ENCODE measurements around the gene ABHD17C. TPM values are rescaled to one million over a fixed set of nuclear protein-coding genes. Genes with fewer than 3 reads are reported as not detected.
A peak's percentile ranks its signal among the peaks of the same experiment; 100 is the strongest.

The ABHD17C gene
- total RNA-seq, 2 donors from 2014 or later = 92.1 to 152 TPM

DNA sequence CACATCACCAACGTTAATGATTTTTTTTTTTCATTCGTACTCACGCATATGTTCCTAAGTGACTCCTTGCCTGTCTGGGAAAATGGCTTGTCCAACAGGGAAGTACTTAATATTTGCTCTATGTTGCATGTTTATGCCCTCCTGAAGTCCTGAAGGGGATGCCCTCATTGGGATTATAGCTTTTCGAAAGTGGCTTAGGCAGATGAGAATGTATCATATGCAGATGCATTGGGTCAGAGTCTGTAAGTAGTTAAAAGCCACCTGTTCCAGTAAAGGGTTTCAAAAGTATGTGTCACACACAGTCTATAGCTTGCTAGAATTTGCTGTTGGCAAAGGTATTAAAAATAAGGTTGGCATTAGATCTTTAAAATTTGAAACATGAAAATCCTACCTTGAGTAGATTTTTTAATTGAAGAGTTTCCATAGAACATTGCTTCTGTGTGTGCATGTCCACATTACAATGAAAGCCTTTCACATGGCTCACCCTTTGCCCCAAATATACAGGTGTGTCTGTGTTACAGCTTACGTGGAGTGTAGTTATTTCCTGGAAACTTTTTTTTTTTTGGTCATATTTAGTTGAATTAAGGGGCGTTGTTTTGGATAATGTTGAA, 2.1 kb downstream of the ABHD17C start:
- Histone ChIP-seq H3K4me3 (peak overlapping the region; percentile 70), H3K4me1 (peaks cover 4% of the 10 kb centered on the region), H3K9me3 (no peaks in the 10 kb centered on the region), H3K27ac (peak overlapping the region; percentile 91), H3K9ac (ENCODE audit: low read depth in 2 of 2, low read length in 2 of 2) (peak overlapping the region; percentile 87 to 98), H3K36me3 (no peaks in the 10 kb centered on the region), H3K27me3 (no peaks in the 10 kb centered on the region)
- intact Hi-C loops (cut with DNase I) = no loop called here
- TF ChIP-seq, protein P1, sequence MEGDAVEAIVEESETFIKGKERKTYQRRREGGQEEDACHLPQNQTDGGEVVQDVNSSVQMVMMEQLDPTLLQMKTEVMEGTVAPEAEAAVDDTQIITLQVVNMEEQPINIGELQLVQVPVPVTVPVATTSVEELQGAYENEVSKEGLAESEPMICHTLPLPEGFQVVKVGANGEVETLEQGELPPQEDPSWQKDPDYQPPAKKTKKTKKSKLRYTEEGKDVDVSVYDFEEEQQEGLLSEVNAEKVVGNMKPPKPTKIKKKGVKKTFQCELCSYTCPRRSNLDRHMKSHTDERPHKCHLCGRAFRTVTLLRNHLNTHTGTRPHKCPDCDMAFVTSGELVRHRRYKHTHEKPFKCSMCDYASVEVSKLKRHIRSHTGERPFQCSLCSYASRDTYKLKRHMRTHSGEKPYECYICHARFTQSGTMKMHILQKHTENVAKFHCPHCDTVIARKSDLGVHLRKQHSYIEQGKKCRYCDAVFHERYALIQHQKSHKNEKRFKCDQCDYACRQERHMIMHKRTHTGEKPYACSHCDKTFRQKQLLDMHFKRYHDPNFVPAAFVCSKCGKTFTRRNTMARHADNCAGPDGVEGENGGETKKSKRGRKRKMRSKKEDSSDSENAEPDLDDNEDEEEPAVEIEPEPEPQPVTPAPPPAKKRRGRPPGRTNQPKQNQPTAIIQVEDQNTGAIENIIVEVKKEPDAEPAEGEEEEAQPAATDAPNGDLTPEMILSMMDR (IDR thresholded peaks at IDR 0.05) = no peak
- DNase-seq = peak; percentile 72

DNA sequence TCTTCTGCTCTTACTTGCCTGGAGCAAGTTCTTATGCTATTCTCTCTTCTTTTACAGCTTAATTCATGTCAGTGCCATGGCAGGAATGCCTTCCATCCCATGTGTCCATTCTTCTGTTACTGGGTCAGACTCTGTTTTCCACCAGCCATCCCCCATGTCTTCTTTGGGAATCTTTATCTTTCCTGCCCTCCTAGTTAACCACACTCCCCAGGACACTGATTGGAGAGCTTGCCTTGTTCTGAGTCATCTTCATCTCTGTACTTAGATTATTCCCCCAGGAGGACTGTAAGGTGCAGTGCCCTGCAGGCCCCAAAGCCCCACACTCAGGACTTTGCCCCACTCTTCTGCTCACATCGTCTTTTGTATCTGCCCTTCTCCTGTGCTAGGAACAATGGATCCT, 3.6 kb downstream of the ABHD17C start:
- H3K4me1 ChIP-seq = peaks cover 5% of the 10 kb centered on the region
- no peak overlapping the region for H3K4me3 ChIP-seq
- peak overlapping the region in 1 of 2 donors; percentile 13 for H3K9ac ChIP-seq (ENCODE audit: low read depth in 2 of 2, low read length in 2 of 2)
- TF ChIP-seq, protein P1 (IDR thresholded peaks at IDR 0.05) = no peak
- H3K27me3 ChIP-seq = no peaks in the 10 kb centered on the region
- no peaks in the 10 kb centered on the region for H3K36me3 ChIP-seq
- H3K27ac ChIP-seq = peak overlapping the region; percentile 91
- H3K9me3 ChIP-seq = no peaks in the 10 kb centered on the region
- no peak for DNase-seq
- intact Hi-C loops (cut with DNase I) = no loop called here

DNA sequence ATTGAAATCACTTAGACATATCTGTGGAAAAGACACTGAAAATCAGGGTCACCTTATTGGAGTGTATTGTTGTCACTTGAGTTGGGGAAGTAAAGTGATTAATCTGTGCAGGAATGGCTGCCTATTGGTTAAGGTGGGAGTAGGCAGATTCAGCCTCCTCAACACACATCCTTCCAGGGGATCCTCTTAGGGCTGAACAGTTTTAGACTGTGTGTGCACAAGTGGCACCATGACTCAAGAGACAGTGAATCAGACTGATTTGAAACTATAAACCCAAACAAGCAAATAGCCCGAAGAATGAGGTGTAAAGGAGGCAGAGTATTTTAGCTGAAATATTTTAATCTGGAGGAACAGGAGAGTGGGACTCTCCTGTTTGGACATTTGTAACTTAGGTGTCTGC, 4.9 kb downstream of the ABHD17C start:
- H3K27me3 ChIP-seq = no peaks in the 10 kb centered on the region
- no peaks in the 10 kb centered on the region for H3K9me3 ChIP-seq
- no peak overlapping the region for H3K4me3 ChIP-seq
- TF ChIP-seq, protein P1 (IDR thresholded peaks at IDR 0.05) = no peak
- intact Hi-C loops (cut with DNase I) = no loop called here
- no peak for DNase-seq
- H3K36me3 ChIP-seq = no peaks in the 10 kb centered on the region
- H3K4me1 ChIP-seq = peaks cover 5% of the 10 kb centered on the region
- H3K27ac ChIP-seq = no peak overlapping the region
- no peak overlapping the region for H3K9ac ChIP-seq (ENCODE audit: low read depth in 2 of 2, low read length in 2 of 2)

DNA sequence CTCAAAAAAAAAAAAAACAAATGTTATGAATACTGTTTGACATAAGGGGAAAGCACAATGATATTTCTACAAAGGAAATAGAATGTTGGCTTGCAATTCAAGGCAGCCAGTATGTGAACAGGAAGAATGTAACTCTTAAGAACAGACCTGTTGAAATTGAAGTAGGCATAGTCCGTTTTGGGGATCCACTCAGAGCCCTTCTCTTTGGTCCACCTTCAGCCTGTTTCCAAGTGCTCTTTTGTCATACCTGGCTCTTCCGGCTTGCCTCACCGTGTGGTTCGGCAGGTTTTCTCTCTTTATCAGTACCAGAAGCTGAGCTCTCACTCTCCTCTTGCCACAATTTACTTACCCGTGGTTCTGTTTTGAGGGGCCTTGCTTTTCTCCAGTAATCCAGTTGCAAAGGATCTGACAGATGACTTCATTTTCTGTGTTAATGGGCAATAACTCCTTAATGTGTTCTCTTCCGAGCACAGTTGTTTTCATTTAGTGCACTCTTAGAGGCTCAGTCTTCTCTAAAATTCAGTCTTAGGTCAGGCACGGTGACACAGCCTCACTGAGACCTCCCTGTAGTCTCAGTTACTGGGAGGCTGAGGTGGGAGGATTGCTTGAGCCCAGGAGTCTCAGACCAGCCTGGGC, 6.7 kb downstream of the ABHD17C start:
- Histone ChIP-seq H3K27ac (peak overlapping the region; percentile 4), H3K27me3 (no peaks in the 10 kb centered on the region), H3K4me3 (no peak overlapping the region), H3K36me3 (no peaks in the 10 kb centered on the region), H3K9me3 (no peaks in the 10 kb centered on the region), H3K9ac (ENCODE audit: low read depth in 2 of 2, low read length in 2 of 2) (no peak overlapping the region), H3K4me1 (peaks cover 5% of the 10 kb centered on the region)
- TF ChIP-seq, protein P1 (IDR thresholded peaks at IDR 0.05) = no peak
- no peak for DNase-seq
- intact Hi-C loops (cut with DNase I) = no loop called here

DNA sequence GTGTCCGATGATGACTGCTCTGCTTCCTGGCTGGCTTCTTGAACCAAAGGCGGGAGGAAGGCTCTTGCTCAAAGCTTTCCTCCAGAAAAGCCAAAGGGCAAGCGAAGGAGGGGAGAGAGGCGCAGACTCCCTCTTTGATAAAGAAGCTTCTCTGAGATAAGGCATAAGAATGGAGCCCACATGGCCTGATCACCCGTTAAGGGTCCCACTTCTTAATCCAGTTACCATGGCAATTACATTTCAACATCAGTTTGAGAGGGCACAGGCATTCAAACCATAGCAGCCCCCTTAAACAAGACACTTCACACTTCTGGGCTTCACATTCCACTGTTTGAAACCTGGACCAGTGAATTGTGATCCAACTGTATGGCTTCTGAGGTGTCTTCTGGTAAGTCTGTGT, 8.0 kb downstream of the ABHD17C start:
- no peak overlapping the region for H3K27ac ChIP-seq
- DNase-seq = no peak
- H3K36me3 ChIP-seq = no peaks in the 10 kb centered on the region
- H3K4me3 ChIP-seq = no peak overlapping the region
- no peaks in the 10 kb centered on the region for H3K27me3 ChIP-seq
- H3K9me3 ChIP-seq = no peaks in the 10 kb centered on the region
- TF ChIP-seq, protein P1 (IDR thresholded peaks at IDR 0.05) = no peak
- H3K9ac ChIP-seq (ENCODE audit: low read depth in 2 of 2, low read length in 2 of 2) = peak overlapping the region in 1 of 2 donors; percentile 15
- intact Hi-C loops (cut with DNase I) = no loop called here
- peaks cover 5% of the 10 kb centered on the region for H3K4me1 ChIP-seq

Measured in colonic mucosa (tissue), 4 donors.